ENCODE data around the gene CEP112. TPM values are rescaled to one million over a fixed set of nuclear protein-coding genes. Genes with fewer than 3 reads are reported as not detected.

The CEP112 gene
- polyA plus RNA-seq, 1 donor from 2014 or later: 6.0 TPM

DNA sequence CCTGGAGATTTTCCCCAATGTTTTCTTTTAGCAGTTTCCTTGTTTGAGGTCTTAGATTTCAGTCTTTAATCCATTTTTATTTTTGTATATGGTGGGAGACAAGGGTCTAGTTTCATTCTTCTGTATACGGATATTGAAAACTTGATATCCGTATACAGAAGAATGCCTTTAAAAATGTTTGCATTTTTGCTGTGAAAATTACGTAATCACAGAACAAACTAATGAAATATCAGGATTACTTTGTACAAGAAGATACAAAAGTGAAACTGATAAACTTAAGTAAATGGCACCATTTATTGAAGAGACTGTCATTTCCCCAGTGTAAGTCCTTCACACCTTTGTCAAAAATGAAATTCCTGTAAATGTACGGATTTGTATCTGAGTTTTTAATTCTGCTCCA, 13.3 kb downstream of the CEP112 start:
- Histone ChIP-seq H3K27ac (ENCODE audit: low read length) (no peak overlapping the region), H3F3A (ENCODE audit: insufficient read depth, low read length, poor library complexity, severe bottlenecking) (no peaks in the 10 kb centered on the region), H3K9me2 (ENCODE audit: insufficient read depth, low read length) (no peaks in the 10 kb centered on the region), H3K4me3 (ENCODE audit: low read length) (no peak overlapping the region), H3K9ac (ENCODE audit: low read length) (no peak overlapping the region), H2AFZ (ENCODE audit: low read depth, low read length) (no peak overlapping the region), H4K20me1 (ENCODE audit: insufficient read depth) (no peaks in the 10 kb centered on the region), H3K4me2 (ENCODE audit: low read length) (no peak overlapping the region), H3K27me3 (ENCODE audit: insufficient read depth, low read depth, low read length) (no peaks in the 10 kb centered on the region), H3K36me3 (ENCODE audit: insufficient read depth, low read length) (no peaks in the 10 kb centered on the region), H3K9me3 (ENCODE audit: low read length) (no peaks in the 10 kb centered on the region), H3K79me2 (replicated peaks; ENCODE audit: insufficient read depth, low read length) (no peaks in the 10 kb centered on the region)
- TF ChIP-seq MXI1 (conservative IDR thresholded peaks at IDR 0.05; ENCODE audit: poor library complexity, severe bottlenecking) (no peak), POLR2AphosphoS5 (IDR thresholded peaks at IDR 0.05) (no peak)
- TF ChIP-seq, protein P1, sequence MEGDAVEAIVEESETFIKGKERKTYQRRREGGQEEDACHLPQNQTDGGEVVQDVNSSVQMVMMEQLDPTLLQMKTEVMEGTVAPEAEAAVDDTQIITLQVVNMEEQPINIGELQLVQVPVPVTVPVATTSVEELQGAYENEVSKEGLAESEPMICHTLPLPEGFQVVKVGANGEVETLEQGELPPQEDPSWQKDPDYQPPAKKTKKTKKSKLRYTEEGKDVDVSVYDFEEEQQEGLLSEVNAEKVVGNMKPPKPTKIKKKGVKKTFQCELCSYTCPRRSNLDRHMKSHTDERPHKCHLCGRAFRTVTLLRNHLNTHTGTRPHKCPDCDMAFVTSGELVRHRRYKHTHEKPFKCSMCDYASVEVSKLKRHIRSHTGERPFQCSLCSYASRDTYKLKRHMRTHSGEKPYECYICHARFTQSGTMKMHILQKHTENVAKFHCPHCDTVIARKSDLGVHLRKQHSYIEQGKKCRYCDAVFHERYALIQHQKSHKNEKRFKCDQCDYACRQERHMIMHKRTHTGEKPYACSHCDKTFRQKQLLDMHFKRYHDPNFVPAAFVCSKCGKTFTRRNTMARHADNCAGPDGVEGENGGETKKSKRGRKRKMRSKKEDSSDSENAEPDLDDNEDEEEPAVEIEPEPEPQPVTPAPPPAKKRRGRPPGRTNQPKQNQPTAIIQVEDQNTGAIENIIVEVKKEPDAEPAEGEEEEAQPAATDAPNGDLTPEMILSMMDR (IDR thresholded peaks at IDR 0.05; ENCODE audit: poor library complexity, severe bottlenecking): no peak

- Histone ChIP-seq H3K79me2 (replicated peaks; ENCODE audit: insufficient read depth, low read length) (no peaks in the 10 kb centered on the region), H3K9me3 (ENCODE audit: low read length) (no peaks in the 10 kb centered on the region), H2AFZ (ENCODE audit: low read depth, low read length) (no peak overlapping the region), H4K20me1 (ENCODE audit: insufficient read depth) (no peaks in the 10 kb centered on the region), H3K9ac (ENCODE audit: low read length) (no peak overlapping the region), H3K36me3 (ENCODE audit: insufficient read depth, low read length) (no peaks in the 10 kb centered on the region), H3K9me2 (ENCODE audit: insufficient read depth, low read length) (no peaks in the 10 kb centered on the region), H3K4me3 (ENCODE audit: low read length) (no peak overlapping the region), H3K27ac (ENCODE audit: low read length) (no peak overlapping the region), H3K27me3 (ENCODE audit: insufficient read depth, low read depth, low read length) (no peaks in the 10 kb centered on the region), H3F3A (ENCODE audit: insufficient read depth, low read length, poor library complexity, severe bottlenecking) (no peaks in the 10 kb centered on the region), H3K4me2 (ENCODE audit: low read length) (no peak overlapping the region)
- TF ChIP-seq, protein P2, sequence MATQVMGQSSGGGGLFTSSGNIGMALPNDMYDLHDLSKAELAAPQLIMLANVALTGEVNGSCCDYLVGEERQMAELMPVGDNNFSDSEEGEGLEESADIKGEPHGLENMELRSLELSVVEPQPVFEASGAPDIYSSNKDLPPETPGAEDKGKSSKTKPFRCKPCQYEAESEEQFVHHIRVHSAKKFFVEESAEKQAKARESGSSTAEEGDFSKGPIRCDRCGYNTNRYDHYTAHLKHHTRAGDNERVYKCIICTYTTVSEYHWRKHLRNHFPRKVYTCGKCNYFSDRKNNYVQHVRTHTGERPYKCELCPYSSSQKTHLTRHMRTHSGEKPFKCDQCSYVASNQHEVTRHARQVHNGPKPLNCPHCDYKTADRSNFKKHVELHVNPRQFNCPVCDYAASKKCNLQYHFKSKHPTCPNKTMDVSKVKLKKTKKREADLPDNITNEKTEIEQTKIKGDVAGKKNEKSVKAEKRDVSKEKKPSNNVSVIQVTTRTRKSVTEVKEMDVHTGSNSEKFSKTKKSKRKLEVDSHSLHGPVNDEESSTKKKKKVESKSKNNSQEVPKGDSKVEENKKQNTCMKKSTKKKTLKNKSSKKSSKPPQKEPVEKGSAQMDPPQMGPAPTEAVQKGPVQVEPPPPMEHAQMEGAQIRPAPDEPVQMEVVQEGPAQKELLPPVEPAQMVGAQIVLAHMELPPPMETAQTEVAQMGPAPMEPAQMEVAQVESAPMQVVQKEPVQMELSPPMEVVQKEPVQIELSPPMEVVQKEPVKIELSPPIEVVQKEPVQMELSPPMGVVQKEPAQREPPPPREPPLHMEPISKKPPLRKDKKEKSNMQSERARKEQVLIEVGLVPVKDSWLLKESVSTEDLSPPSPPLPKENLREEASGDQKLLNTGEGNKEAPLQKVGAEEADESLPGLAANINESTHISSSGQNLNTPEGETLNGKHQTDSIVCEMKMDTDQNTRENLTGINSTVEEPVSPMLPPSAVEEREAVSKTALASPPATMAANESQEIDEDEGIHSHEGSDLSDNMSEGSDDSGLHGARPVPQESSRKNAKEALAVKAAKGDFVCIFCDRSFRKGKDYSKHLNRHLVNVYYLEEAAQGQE (IDR thresholded peaks at IDR 0.05; ENCODE audit: borderline replicate concordance): no peak
- no peak for TF ChIP-seq POLR2AphosphoS5 (IDR thresholded peaks at IDR 0.05)
Observed at GRCh38 chr17:66177048-66177447, 14.9 kb downstream of the CEP112 start.

- H2AFZ ChIP-seq (ENCODE audit: low read depth, low read length): no peak overlapping the region
- H3K36me3 ChIP-seq (ENCODE audit: insufficient read depth, low read length): no peaks in the 10 kb centered on the region
- no peaks in the 10 kb centered on the region for H3F3A ChIP-seq (ENCODE audit: insufficient read depth, low read length, poor library complexity, severe bottlenecking)
- no peak overlapping the region for H3K4me3 ChIP-seq (ENCODE audit: low read length)
- H4K20me1 ChIP-seq (ENCODE audit: insufficient read depth): no peaks in the 10 kb centered on the region
- TF ChIP-seq, protein P2 (IDR thresholded peaks at IDR 0.05; ENCODE audit: borderline replicate concordance): no peak
- TF ChIP-seq MXI1 (conservative IDR thresholded peaks at IDR 0.05; ENCODE audit: poor library complexity, severe bottlenecking) (no peak), EZH2 (IDR thresholded peaks at IDR 0.05; ENCODE audit: borderline replicate concordance, insufficient read depth, low read length, poor library complexity, severe bottlenecking) (no peak), RAD21 (conservative IDR thresholded peaks at IDR 0.05) (no peak), EP300 (conservative IDR thresholded peaks at IDR 0.05; ENCODE audit: poor library complexity, severe bottlenecking) (no peak), TAF1 (IDR thresholded peaks at IDR 0.05; ENCODE audit: low read depth) (no peak), POLR2AphosphoS5 (IDR thresholded peaks at IDR 0.05) (no peak), SMC3 (conservative IDR thresholded peaks at IDR 0.05; ENCODE audit: poor library complexity) (no peak)
- TF ChIP-seq, protein P1 (IDR thresholded peaks at IDR 0.05; ENCODE audit: poor library complexity, severe bottlenecking): no peak
- no peak overlapping the region for H3K27ac ChIP-seq (ENCODE audit: low read length)
- no peaks in the 10 kb centered on the region for H3K27me3 ChIP-seq (ENCODE audit: insufficient read depth, low read depth, low read length)
- H3K79me2 ChIP-seq (replicated peaks; ENCODE audit: insufficient read depth, low read length): no peaks in the 10 kb centered on the region
- no peaks in the 10 kb centered on the region for H3K9me3 ChIP-seq (ENCODE audit: low read length)
- H3K9me2 ChIP-seq (ENCODE audit: insufficient read depth, low read length): no peaks in the 10 kb centered on the region
- H3K9ac ChIP-seq (ENCODE audit: low read length): no peak overlapping the region
- H3K4me2 ChIP-seq (ENCODE audit: low read length): no peak overlapping the region
Observed at GRCh38 chr17:66175892-66176291, 16.0 kb downstream of the CEP112 start.

Data from neural cell (in vitro differentiated cells).